PC-9 (cell line): ENCODE data around the gene CARS1. TPM values are rescaled to one million over a fixed set of nuclear protein-coding genes. Genes with fewer than 3 reads are reported as not detected.
"Not testable (repeated sequence)": the region's sequence is repeated elsewhere in the genome, so short reads cannot be mapped to it uniquely, and the experiment has no call there.

Experiments used
- BruUV-seq: library from RNA; stranded (reverse); fragments of 400-500 nt; replicated peaks from 2 replicates; lab custom pipeline; 2021; lab: Mats Ljungman, UMichigan
- CTCF ChIA-PET: fragments of 300-600 bp; sonication (Branson Sonifier 250); formaldehyde crosslinking; loops from one replicate; lab custom pipeline; 2022; ENCODE audit warnings: antibody characterized with exemption; lab: Charles Lee
- POLR2A ChIA-PET: fragments of 300-600 bp; sonication (Branson Sonifier 250); formaldehyde crosslinking; loops from one replicate; lab custom pipeline; 2022; ENCODE audit warnings: antibody characterized with exemption; ENCODE audit not compliant: unreplicated experiment; lab: Charles Lee
- DNase-seq, 2 experiments: peaks; one replicate each; pipeline versions ENCODE4 v3.0.0 to v3.0.0-alpha.2; 2015 to 2022; ENCODE audit warnings: mixed read lengths in 1 of 2
- H2AFZ ChIP-seq: fragments of 200-600 bp; sonication (generic); 2 replicates; pipeline ENCODE4 v1.8.1; 2017; ENCODE audit warnings: antibody characterized with exemption
- H3F3A ChIP-seq: fragments of 200-600 bp; sonication (generic); 2 replicates; pipeline ENCODE4 v1.8.1; 2017; ENCODE audit warnings: antibody characterized with exemption, mild to moderate bottlenecking, low read depth; ENCODE audit not compliant: insufficient read depth
- H3K27ac ChIP-seq: fragments of 200-600 bp; sonication (generic); 2 replicates; pipeline ENCODE4 v1.6.1; 2016; ENCODE audit warnings: mixed run types
- H3K27me3 ChIP-seq: fragments of 200-600 bp; sonication (generic); 2 replicates; pipeline ENCODE4 v1.6.1; 2016; ENCODE audit warnings: low read depth, mixed run types; ENCODE audit not compliant: insufficient read depth
- H3K36me3 ChIP-seq: fragments of 200-600 bp; sonication (generic); 2 replicates; pipeline ENCODE4 v1.6.1; 2016; ENCODE audit warnings: low read depth, mixed run types
- H3K4me1 ChIP-seq: fragments of 200-600 bp; sonication (generic); replicated peaks from 2 replicates; pipeline ENCODE4 v1.6.1; 2016; ENCODE audit warnings: mixed run types; ENCODE audit not compliant: insufficient read depth
- H3K4me2 ChIP-seq: fragments of 200-600 bp; sonication (generic); 2 replicates; pipeline ENCODE4 v1.6.1; 2017; ENCODE audit warnings: mixed run types
- H3K4me3 ChIP-seq: fragments of 200-600 bp; sonication (generic); 2 replicates; pipeline ENCODE4 v1.6.1; 2016; ENCODE audit warnings: mixed run types
- H3K79me2 ChIP-seq: fragments of 200-600 bp; sonication (generic); 2 replicates; pipeline ENCODE4 v1.6.1; 2017; ENCODE audit warnings: low read depth, mixed run types
- H3K9me2 ChIP-seq: fragments of 200-600 bp; sonication (generic); 2 replicates; pipeline ENCODE4 v1.8.1; 2017; ENCODE audit warnings: mild to moderate bottlenecking; ENCODE audit not compliant: insufficient read depth
- H3K9me3 ChIP-seq: fragments of 200-600 bp; sonication (generic); 2 replicates; pipeline ENCODE4 v1.8.1; 2016; ENCODE audit warnings: low read depth; ENCODE audit not compliant: insufficient read depth
- H4K20me1 ChIP-seq: fragments of 200-600 bp; sonication (generic); 2 replicates; pipeline ENCODE4 v1.8.1; 2017; ENCODE audit not compliant: insufficient read depth
- EZH2 ChIP-seq: fragments of 200-600 bp; sonication (generic); IDR thresholded peaks from 2 replicates; pipeline ENCODE4 v1.8.0; 2017; ENCODE audit warnings: antibody characterized with exemption, low read depth
- intact Hi-C: fragments of 100-400 bp; cut with micrococcal nuclease; formaldehyde crosslinking; loops from one replicate; pipeline ENCODE4 v1.10.0; 2022; ENCODE audit not compliant: unreplicated experiment
- total RNA-seq: library from RNA; stranded (reverse); gene quantifications from 2 replicates; pipeline ENCODE4 v1.2.3, GENCODE V29; 2021
- TF ChIP-seq, protein P1 (sequence below): fragments of 200-600 bp; sonication (generic); conservative IDR thresholded peaks from 2 replicates; pipeline ENCODE4 v1.6.1; 2017; ENCODE audit warnings: mixed run types, antibody characterized with exemption, mild to moderate bottlenecking, moderate library complexity

CARS1 gene
- total RNA-seq, 1 experiment from 2014 or later, result 78.8 TPM

DNA sequence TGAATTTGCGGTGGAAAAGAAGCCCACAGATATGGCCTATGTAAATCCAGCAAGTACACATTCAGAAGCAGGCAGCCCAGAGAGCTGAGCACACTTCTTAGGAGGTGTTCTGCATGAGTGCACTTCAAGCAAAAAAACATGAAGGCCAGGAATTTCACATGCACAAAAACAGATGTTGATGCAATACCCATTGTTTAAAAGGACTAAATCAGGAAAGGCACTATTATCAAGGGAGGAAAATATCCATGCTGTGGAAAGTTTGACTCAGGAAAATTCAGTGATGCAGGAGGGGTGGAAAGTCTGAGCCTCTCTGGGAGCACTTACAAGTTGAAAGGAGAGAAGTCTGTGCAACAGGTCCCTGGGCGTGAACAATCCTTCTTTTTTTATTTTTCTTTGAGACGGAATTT is 15.8 kb upstream of the CARS1 start:
- Histone ChIP-seq H2AFZ (no peak overlapping the region), H3K9me2 (no peaks in the 10 kb centered on the region), H3K27ac (no peak overlapping the region), H3K9me3 (no peaks in the 10 kb centered on the region), H3K36me3 (no peaks in the 10 kb centered on the region), H3K4me1 (0 out of 2 replicates have a peak, but pooled peaks cover 11% of the 10 kb centered on the region), H3K4me2 (no peak overlapping the region), H4K20me1 (no peaks in the 10 kb centered on the region), H3K27me3 (no peaks in the 10 kb centered on the region), H3K79me2 (no peaks in the 10 kb centered on the region), H3F3A (no peaks in the 10 kb centered on the region), H3K4me3 (no peak overlapping the region)
- intact Hi-C loops, result no loop called here
- BruUV-seq, result no TSS peak
- POLR2A ChIA-PET, result no interaction called here
- DNase-seq, result no peak
- CTCF ChIA-PET, result no interaction called here
- TF ChIP-seq, protein P1, sequence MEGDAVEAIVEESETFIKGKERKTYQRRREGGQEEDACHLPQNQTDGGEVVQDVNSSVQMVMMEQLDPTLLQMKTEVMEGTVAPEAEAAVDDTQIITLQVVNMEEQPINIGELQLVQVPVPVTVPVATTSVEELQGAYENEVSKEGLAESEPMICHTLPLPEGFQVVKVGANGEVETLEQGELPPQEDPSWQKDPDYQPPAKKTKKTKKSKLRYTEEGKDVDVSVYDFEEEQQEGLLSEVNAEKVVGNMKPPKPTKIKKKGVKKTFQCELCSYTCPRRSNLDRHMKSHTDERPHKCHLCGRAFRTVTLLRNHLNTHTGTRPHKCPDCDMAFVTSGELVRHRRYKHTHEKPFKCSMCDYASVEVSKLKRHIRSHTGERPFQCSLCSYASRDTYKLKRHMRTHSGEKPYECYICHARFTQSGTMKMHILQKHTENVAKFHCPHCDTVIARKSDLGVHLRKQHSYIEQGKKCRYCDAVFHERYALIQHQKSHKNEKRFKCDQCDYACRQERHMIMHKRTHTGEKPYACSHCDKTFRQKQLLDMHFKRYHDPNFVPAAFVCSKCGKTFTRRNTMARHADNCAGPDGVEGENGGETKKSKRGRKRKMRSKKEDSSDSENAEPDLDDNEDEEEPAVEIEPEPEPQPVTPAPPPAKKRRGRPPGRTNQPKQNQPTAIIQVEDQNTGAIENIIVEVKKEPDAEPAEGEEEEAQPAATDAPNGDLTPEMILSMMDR, result no peak
- no peak for TF ChIP-seq EZH2

DNA sequence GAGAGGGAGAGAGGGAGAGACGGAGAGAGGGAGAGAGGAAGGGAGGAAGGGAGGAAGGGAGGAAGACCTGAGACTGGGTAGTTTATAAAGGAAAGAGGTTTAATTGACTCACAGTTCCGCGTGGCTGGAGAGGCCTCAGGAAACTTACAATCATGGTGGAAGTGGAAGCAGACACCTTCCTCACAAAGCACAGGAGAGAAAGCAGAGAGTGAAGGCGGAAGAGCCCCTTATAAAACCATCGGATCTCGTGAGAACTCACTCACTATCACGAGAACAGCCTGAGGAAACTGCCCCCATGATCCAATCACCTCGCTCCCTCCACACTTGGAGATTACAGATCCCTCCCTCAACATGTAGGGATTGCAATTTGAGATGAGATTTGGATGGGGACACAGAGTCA is 12.2 kb upstream of the CARS1 start:
- H3K4me3 ChIP-seq, result no peak overlapping the region
- no peaks in the 10 kb centered on the region for H3K9me2 ChIP-seq
- H3K27me3 ChIP-seq, result no peaks in the 10 kb centered on the region
- no peaks in the 10 kb centered on the region for H3K36me3 ChIP-seq
- no peak overlapping the region for H3K4me2 ChIP-seq
- intact Hi-C loops, result no loop called here
- POLR2A ChIA-PET, result no interaction called here
- H2AFZ ChIP-seq, result no peak overlapping the region
- H3K4me1 ChIP-seq, result no peaks in the 10 kb centered on the region
- H3K9me3 ChIP-seq, result no peaks in the 10 kb centered on the region
- H3K79me2 ChIP-seq, result no peaks in the 10 kb centered on the region
- TF ChIP-seq, protein P1, result no peak
- no peak for TF ChIP-seq EZH2
- no peaks in the 10 kb centered on the region for H3F3A ChIP-seq
- BruUV-seq, result no TSS peak
- no peaks in the 10 kb centered on the region for H4K20me1 ChIP-seq
- no peak overlapping the region for H3K27ac ChIP-seq
- DNase-seq, result no peak
- CTCF ChIA-PET, result no interaction called here

DNA sequence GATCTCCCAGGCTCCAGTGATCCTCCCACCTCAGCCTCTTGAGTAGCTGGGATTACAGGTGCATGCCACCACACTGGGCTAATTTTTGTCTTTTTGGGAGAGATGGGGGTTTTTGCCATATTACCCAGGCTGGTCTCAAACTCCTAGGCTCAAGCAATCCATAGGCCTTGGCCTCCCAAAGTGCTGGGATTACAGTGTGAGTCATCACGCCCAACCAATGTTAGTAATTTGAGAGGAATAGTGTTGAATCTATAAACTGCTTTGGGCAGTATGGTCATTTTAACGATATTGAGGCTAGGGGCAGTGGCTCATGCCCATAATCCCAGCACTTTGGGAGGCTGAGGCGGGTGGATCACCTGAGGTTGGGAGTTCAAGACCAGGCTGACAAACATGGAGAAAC is 9.1 kb upstream of the CARS1 start:
- H3K27ac ChIP-seq, H3K27me3 ChIP-seq, H3K9me3 ChIP-seq, H3K36me3 ChIP-seq, H3F3A ChIP-seq, H3K4me1 ChIP-seq, CTCF ChIA-PET, H4K20me1 ChIP-seq, intact Hi-C loops, H3K79me2 ChIP-seq, POLR2A ChIA-PET, BruUV-seq, H3K9me2 ChIP-seq, H2AFZ ChIP-seq, DNase-seq, H3K4me3 ChIP-seq, H3K4me2 ChIP-seq: not testable (repeated sequence)

DNA sequence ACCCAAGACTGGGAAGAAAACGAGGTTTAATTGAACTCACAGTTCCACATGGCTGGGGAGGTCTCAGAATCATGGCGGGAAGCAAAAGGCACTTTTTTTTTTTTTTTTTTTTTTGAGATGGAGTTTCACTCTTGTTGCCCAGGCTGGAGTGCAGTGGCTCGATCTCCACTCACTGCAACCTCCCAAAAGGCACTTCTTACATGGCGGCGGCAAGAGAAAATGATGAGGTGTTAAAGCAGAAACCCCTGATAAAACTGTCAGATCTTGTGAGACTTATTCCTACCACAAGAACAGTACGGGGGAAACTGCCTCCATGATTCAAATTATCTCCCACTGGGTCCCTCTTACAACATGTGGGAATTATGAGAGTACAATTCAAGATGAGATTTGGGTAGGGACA is 7.5 kb upstream of the CARS1 start:
- H3K9me2 ChIP-seq, DNase-seq, H3K4me1 ChIP-seq, H3K4me2 ChIP-seq, H3K27me3 ChIP-seq, H3F3A ChIP-seq, H3K79me2 ChIP-seq, BruUV-seq, H3K9me3 ChIP-seq, H4K20me1 ChIP-seq, CTCF ChIA-PET, H3K36me3 ChIP-seq, POLR2A ChIA-PET, H3K4me3 ChIP-seq, H2AFZ ChIP-seq, H3K27ac ChIP-seq, intact Hi-C loops: not testable (repeated sequence)

DNA sequence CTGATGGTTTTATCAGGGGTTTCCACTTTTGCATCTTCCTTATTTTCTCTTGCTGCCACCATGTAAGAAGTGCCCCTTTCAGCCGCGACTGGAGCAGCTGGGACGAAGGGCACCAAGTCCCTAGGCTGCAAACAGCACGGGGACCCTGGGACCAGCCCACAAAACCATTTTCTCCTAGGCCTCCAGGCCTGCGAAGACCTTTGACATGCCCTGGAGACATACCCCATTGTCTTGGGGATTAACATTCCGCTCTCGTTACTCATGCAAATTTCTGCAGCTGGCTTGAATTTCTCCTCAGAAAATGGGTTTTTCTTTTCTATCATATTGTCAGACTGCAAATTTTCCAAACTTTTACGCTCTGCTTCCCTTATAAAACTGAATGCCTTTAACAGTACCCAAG is 6.7 kb upstream of the CARS1 start:
- H3K9me3 ChIP-seq, intact Hi-C loops, H3K79me2 ChIP-seq, H3K27ac ChIP-seq, H3K36me3 ChIP-seq, H4K20me1 ChIP-seq, BruUV-seq, H3K4me2 ChIP-seq, H3F3A ChIP-seq, CTCF ChIA-PET, H3K27me3 ChIP-seq, H3K9me2 ChIP-seq, H2AFZ ChIP-seq, POLR2A ChIA-PET, H3K4me1 ChIP-seq, H3K4me3 ChIP-seq: not testable (repeated sequence)
- peak; percentile 26 to 48 for DNase-seq

DNA sequence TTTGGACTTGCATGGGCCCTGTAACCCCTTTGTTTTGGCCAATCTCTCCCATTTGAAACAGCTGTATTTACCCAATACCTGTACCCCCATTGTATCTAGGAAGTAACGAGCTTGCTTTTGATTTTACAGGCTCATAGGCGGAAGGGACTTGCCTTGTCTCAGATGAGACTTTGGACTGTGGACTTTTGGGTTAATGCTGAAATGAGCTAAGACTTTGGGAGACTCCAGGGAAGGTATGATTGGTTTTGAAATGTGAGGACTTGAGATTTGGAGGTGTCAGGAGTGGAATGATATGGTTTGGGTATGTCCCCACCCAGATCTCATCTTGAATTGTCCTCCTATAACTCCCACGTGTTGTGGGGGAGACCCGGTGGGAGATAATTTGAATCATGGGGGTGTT is 6.2 kb upstream of the CARS1 start:
- H3K4me1 ChIP-seq, intact Hi-C loops, H3K27ac ChIP-seq, H3K79me2 ChIP-seq, H3K27me3 ChIP-seq, H3K4me2 ChIP-seq, H2AFZ ChIP-seq, H3K9me3 ChIP-seq, DNase-seq, CTCF ChIA-PET, BruUV-seq, H4K20me1 ChIP-seq, H3K4me3 ChIP-seq, H3K9me2 ChIP-seq, H3K36me3 ChIP-seq: not testable (repeated sequence)
- H3F3A ChIP-seq, result peaks cover 11% of the 10 kb centered on the region; the same call in 1 of the 2 replicates
- POLR2A ChIA-PET, result interaction anchor here (0.7 kb wide), 1 partner anchor 12 kb away, joined by 3 read pairs; no protein-coding TSS in a partner anchor
